GM21786 (cell line): ENCODE results near the gene TRPM5.

ENCODE experiments used
- ATAC-seq: cut with Tn5 transposase; IDR thresholded peaks from one replicate; pipeline ENCODE4 v1.9.1; 2021; ENCODE audit not compliant: unreplicated experiment

The TRPM5 gene

DNA sequence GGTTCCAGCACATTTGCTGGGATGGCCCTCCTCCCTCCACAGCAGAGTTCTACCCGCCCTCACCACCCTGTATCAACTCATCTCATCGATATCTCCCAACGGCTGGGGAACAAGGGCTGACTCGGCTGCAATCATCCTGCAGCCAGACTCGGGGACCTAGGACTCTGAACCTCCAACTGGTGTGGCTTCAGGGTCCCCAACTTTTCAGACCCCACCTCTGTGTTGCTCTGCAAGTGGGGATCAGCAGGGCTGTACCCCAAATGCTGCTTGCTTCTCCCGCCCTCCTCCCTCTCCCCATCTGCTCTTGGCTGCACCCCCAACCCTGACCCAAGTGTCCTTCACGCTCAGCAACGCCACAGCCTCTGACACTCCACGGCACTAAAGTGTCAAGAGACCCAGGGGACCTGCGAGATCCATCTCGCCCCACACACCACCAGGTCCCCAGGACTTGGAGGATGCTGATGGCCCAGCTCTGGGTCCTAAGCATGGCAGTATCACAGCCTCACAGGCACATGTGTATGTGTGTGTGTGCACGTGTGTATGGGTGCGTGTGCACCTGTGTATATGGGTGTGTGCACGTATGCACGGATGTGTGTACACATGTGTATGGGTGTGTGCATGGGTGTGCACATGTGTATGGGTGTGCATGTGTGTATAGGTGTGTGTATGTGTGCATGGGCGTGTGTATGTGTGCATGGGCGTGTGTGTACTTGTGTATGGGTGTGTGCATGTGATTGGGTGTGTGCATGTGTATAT, 26.9 kb upstream of the TRPM5 start:
- ATAC-seq: no peak

DNA sequence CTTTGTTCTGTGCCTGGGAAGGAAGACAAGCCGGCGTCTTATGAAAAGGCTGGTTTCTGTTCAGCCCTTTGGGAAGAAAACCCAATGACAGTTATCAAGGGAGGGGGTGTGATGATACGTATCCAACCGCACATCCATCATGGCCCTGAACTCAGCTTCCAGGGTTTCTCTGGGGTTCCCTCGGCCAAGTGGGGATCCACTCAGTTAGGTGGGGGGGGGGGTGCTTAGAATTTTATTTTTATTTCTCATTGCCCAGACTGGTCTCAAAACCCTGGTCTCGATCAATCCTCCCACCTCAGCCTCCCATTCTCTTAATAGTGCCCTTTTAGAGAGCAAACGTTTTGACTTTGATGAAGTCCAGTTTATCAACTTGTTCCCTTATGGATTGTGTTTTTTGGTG, 26.2 kb upstream of the TRPM5 start:
- ATAC-seq: no peak

DNA sequence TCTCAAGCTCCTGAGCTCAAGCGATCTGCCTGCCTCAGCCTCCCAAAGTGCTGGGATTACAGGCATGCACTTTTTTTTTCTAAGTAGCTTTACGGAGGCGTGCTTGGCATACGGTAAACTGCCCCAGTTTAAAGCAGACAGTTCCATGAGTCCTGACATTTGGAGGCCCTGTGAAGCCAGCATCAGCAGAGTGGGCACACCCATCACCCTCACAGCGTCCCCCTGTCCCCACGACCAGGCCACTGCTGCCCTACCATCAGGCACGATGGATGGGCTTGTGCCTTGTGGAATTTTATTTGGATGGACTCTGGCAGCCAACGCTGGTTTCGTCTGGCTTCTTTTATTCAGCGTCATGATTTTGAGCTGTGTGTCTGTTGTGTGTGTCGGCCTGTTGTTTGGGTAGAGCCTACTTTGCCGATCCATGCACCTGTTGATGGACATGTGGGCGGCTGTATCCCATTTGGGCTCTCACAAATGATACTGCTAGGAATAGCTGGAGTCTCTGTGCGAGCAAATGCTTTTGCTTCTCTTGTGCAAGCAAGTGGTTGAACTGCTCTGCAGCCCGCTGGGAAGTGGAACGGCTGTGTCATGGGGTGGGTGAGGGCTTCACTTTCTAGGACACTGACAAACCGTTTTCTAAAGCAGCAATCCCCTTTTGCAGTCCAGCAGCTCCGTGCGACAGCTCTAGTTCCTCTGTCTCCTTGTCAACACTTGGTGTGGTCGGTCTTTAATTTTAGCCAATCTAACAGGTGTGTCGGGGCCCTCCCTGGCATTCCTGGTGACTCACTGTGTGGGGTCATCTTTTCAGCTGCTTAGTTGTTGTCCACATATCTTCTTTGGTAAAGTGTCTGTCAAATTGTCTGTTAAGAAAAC, 24.3 kb upstream of the TRPM5 start:
- ATAC-seq: no peak

DNA sequence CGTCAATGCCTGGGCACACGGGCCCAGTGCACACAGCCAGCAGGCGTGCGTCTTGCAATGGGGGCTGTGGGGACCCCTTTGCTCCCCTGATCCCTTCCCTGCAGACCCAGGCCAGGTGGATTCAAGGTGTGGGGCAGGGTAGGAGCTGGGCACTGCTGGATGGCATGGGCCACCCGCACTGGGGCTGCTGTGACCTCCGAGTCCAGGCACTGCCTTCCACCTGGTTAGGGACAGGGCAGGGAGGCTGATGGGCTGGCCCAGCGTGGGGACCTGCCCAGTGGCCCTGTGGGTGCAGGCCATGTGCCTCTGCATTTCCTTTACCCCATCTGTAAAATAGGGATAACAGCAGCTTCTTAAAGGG, 23.4 kb upstream of the TRPM5 start:
- ATAC-seq: no peak

DNA sequence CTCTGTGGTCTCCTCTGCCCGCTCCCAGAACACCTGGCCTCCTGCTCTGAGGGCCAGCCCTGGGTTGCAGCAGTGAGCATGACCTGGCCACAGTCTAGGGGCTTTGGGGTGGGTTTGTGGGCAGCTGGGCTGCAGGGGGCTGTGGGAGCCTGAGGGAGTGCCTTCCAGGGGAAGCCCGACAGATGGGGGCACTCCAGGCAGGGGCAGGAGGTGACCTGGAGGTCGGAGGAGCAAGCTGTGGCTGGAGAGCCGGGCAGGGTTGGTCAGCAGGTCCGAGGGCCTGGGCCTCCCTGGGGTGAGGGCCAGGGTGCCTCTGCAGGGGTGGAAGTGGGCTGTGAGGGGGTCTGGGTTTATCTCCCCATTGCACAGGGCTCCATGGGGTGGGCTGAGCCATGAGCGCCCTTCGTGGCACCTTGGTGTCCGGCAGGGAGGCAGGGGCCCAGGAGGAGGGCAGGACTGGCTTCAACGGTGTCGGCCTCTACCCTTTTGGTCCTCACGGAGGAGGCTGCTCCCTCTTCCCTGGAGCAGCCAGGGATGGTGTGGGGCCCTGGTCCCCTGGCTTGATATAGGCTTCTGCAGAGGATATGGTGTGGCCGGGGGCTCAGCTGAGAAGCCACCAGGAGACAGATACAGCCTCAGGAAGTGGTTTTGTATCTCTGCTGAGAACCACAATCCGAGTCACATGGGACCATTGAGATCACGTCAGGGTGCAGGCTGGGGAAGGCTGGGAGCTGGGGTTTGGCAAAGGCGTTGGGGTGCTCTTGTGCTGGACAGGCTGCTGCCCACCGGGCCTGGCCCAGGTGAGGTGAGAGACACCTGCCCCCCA, 22.8 kb upstream of the TRPM5 start:
- ATAC-seq: no peak

DNA sequence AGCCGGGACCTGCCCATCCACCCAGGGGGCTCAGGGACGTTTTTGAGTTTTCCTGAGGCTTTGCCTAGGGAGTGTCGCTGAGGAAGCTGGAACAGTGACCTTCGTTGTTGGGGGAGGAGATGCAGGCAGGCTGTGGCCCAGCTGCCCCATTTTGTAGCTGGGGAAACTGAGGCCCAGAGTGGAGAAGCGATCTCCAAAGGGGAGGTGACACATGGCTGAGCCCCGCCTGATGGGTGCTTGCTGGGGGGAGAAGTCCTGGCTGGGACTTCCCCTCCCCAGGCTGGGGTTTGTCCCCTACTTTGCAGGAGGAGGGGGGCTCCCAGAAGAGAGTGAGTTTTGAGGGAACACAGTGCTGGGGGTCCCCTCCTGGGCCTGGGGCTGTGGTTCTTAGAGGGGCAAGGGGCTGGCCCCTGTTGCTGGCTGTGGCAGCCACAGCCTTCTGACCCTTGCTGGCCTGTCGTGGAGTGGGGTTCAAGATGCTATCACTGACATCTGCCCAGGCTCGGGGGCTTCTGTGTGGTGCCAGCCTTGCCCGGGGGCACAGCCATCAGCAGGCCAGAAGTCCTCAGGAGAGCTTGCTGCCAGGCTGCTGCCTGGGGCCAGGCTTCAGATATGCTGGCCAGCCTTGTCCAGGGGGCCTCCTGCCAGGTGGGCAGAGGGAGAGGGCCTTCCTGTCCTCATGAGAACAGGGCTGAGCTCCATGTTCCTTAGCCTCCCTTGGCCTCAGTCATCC, 21.9 kb upstream of the TRPM5 start:
- ATAC-seq: no peak

DNA sequence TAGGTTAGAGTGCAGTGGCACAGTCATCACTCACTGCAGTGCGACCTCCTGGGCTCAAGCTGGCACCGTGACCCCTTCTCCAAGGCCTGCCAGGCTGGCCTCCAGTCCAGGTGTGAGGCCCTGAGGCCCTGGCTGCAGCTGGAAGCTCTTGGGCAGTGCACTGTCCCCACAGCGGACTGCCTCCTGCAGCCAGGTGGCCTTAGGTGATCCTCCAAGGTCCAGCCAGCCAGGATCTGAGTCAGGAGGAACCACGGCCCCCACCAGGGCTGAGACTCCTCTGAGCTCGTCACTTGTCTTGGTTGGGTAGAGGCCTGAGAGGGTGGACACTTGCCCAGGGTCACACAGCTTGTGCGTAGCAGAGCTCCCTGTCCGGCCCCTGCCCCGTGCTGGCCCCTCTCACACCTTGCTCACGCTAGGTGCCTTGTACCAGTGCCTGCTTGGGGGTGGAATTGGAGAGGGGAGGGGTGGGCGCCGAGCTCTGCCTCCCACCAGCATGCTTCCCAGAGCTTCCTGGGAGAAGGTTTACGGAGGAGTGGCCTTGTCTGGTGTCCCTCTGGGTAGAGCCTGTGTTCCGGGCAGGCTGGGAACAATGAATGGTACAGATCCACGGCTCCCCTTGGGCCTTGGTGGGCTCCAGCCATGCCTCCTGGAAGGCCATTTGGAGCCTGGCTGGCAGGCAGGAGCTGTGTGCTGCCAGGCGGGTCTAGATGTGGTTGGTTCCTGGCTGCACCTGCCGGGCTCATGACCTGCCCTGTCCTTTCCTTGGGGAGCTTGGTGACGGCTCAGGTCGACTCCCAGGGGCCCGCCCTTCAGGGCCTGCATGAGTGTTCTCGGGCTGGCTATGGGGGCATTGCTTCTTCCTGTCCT, 21.1 kb upstream of the TRPM5 start:
- no peak for ATAC-seq

DNA sequence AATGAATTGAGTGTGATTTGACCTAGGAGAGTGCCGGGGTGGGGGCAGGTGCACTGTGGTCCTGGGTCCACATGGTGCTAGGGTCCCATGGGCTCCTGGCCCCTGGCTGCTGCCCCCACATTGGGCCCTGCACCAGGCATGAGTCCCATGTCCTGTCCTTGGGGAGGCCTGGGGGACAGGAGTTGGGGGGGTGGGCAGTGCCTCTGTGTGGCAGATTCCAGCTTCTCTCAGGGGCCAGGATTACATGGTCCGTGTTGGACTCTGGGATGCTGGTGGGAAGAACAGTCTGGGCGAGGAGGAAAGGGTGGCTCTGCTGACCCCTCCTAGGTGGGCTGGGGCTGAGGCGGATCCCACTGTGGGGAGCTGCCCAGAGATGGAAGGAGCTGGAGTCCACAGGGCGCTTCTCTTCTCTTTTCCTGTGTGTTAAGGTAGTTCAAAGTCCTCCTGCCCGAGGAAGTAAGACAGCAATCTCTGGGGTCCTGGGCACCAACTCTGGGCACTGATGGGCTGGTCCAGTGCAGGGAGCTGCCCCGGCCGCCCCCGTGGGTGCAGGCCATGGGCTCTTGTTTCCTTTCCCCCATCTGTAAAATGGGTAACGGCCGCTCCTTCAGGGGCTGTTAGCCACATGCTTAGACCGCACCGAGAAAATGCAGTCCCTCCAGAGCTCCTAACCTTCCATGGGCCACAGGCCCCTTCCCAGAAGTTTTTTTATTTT, 20.3 kb upstream of the TRPM5 start:
- no peak for ATAC-seq

DNA sequence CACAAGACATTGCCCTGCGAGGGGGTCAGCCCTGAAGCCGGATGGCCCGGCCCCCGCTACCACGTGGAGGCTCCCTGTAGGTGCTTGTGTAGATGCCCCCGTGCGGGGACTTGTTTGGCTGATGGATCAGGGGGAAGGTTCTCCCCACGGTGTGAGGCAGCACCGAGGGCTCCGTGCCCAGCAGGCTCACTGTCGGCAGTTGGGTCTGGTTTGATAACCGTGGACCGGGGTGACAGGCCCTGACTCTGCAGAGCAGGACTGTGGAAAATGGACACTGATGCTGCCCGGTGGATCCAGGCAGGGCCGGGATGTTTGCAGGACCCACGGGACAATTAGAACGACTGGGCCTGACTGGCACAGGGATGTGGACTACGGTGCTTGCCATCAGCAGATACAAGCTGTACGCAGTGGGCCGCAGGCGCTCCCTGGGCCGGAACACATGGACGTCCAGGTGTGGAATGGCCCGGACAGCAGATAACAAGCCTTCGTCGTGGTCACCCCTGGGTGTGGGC, 19.5 kb upstream of the TRPM5 start:
- ATAC-seq: no peak

DNA sequence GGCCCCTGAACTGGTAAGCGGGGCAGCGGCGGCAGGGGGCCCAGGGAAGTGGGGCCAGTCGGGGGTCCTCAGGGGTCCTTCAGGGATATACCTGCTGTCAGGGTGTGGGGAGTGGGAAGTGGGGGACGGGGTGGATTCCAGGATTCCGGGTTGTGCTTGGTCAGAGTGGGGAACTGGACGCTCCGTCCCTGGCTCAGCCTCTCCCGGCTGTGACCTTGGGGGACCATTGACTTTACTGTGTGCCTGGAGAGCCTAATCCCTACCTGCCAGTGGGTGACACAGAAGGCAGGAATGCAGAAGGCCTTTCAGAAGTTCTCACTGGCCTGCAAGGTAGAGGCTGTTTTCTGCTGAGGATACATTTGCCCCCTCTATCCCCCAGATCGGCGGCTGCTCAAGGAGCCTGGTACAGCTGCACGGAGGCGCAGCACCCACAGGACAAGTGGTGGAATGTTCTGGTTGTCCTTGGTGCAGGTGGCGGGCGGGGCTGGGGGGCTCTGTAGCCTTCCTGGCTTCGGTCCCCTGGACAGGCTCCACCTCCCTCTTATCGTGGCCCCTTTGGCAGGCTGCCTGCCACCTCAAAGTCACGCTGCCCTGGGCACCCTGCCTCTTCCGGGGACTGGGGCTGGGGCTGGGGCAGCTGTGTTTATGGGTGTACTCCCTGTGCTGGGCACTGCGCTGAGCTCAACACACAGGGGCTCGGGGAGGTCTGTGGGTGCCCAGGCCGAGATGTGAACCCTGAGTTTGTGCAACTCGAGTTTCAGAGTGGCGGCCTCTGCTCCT, 18.9 kb upstream of the TRPM5 start:
- ATAC-seq: no peak

DNA sequence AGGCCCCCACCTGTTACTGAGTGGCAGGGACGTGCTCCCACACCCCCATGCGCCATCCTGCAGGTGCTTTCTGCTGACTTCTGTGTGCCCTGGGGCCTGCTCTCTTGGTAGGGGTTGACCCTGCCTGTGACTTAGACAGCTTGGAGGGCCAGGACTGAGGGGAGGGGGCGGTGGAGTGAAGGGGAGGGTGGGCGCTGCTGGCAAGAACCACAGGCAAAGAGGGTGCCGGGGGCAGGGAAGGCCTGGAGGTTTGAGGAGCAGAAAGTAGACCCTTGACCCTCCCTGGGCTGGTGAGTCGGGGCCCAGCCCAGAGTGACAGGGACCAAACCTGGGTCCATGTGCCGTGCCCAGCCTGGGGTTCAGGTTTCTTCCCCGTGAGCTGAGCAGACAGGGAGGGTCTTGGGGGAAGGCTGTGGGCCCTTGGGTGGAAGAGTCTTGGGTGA, 18.2 kb upstream of the TRPM5 start:
- no peak for ATAC-seq

DNA sequence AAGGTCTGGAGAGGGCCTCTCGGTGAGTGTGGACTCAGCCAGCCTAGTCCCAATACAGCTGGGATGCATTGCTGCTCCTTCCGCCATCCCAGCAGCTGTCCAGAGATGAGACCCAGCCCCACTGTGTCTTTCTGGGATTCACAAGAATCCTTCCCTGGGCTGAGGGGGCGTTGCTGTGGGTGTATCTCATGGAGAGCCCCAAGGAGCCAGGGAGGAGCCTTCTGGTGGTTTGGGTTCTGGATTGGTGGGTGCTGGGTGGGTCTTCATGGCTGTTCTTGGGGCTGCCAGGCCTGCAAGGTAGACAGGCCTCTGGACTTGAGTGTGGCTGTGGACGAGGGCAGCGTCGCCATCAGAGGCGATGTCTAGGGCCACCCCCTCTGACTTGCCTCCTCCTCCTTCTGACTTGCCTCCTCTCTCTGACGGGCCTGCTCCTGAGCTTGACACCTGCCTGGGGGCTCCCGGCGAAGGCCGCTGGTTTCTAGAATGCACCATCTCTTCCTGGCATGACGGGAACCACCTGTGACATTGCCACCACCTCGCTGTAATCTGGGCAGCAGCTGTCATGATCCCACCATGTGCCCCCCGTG, 17.7 kb upstream of the TRPM5 start:
- no peak for ATAC-seq

DNA sequence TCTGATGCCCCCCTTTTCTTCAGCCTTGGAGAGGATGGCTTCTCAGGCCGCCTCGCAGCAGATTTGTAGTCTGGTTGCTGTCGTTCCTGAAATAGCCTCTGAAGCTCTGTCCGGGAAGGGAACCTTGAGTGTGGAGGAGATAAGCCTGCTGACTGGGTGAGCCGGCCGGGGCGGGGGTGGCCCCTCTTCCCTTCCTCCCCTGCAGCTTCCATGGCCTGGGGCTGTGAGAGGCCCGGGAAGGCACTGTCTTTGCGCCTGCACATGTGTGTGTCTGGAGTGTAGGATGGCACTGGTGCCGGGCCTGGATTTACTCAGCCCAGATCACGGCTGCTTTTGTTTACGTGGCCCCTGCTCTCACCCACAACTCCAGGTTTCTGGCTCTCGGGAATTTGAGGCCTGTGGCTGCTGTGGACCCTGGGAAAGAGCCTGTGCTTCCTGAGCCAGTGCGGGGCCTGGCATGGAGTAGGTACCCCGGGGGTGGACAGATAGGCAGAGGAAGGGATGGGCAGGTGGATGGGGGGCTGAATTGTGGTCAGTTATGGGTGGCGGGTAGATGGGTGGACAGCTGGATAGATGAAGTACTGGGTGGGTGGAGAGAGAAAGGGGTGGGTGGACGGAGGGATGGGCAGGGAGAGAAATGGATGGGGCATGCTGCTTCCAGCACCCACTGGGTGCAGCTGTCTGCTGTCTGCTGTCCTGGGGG, 17.1 kb upstream of the TRPM5 start:
- no peak for ATAC-seq

DNA sequence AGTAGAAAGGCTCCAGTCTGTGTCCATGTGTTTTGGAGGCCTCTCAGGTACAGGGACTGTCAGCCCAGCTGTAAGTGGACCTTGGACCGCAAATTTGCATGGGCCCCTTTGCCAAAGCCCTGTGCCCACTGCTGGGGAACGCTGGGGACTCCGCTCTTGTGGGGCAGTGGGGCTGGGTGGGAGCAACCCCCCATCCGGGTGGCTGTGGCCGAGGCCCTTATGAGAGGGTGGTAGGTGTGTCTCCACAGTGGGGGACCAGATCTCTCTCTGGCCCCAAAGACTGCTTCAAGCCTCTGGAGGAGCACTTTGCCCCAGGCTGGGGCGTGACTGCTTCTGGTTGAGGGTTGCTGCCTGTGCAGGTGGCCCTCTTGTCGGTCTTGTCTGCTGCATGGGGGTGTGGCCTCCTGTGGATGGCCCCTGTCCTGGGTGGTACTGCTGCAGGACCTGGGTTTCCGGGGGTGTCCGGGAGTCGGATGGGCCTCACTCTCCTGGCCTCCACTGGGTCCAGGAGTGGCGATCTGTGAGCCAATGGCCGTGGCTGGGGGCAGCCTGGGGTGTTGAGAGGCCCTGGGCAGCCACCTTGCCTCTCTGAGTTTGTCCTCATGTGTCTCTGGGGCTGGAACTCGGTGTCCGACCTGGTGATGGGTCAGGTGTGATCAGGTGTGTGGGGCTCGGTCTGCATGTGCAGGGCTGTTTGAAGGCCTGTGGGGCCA, 16.4 kb upstream of the TRPM5 start:
- no peak for ATAC-seq

DNA sequence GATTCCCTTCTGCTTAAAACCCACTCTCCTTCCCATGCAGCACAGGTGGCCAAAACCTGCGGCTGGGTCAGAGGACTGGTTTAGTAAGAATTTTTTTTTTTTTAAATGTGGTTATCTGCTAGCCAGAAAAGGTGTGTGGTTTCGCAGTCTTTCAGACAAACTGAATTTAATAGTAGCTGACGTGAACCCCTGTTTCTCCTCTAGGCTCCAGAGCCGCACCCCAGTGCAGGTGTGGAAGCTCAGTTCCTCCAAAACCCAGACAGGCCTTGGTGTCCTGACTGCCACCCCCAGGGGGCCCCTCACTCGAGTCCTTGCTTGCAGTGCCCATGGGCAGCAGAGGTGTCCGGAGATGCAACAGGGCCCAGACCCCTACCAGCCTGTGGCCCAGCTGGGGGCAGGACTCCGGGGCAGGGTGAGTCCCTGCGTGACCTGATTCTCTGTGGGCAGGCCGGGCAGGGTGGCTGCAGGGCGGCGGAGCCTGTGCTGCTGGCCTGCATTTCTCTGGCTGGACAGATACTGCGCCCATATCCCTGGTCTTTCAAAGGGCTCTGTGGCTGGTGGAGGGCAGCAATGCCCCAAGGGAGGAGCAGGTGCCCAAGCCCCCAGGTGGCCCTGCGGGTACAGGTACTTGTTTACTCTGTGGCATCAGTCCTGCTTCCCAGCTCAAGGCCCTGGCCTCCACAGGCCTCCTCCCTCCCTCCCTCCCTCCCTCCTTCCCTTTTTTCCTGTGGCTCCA, 15.7 kb upstream of the TRPM5 start:
- ATAC-seq: no peak
